ENCODE results near the gene PBX1. TPM values are rescaled to one million over a fixed set of nuclear protein-coding genes. Genes with fewer than 3 reads are reported as not detected.

PBX1 gene
- polyA plus RNA-seq, 3 donors, result 0.07 TPM; not detected in 2

DNA sequence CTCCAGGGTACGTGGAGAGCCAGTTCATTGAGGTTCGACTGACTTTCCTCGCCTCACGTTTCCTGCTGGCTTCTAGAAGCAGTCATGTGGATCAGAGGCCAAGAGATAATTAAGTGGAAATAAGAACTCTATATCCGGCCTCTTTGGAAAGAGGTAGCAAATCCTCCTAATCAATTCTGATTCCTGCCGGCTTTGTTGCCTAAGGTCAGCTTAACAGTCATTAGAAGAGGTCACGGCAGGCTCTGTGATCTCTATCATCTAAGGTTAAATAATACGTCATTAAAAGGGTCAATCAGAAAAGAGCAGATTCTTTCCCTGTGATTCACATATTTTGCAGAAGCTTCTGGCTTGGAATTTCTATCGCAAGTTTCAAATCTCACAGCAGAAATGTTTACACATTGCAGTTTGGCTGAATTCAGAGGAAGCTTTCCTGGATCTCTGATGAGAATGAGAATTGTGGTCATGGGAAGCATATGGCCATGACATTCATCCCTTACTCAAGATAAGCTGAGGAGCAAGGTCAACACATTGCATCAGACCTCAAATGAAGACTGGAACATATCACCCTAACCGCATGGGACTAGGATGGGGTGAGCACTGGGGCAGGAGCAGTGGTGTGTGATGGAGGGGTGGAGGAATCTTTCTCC is 189.4 kb downstream of the PBX1 start:
- Mint-ChIP-seq H3K27ac (no peak overlapping the region), H3K4me1 (no peaks in the 10 kb centered on the region), H3K4me3 (no peak overlapping the region), H3K36me3 (no peaks in the 10 kb centered on the region), H3K9me3 (no peaks in the 10 kb centered on the region), H3K27me3 (ENCODE audit: low read depth in 3 of 3) (peaks cover 6 to 13% (median 7%) of the 10 kb centered on the region in 3 donors)
- DNase-seq, result no peak
- Histone ChIP-seq H3K4me1 (ENCODE audit: control insufficient read depth in 1 of 2, insufficient read depth in 2 of 2, low read length in 2 of 2) (no peaks in the 10 kb centered on the region), H3K36me3 (replicated peaks in 1 of 2; ENCODE audit: control insufficient read depth in 1 of 2, insufficient read depth in 2 of 2, low read length in 2 of 2) (no peaks in the 10 kb centered on the region), H3K27me3 (ENCODE audit: control insufficient read depth in 2 of 2, insufficient read depth in 2 of 2, low read length in 2 of 2) (peaks cover 0 to 2% of the 10 kb centered on the region in 2 donors), H3K27ac (ENCODE audit: low read depth in 1 of 2, low read length in 2 of 2) (no peak overlapping the region), H2AFZ (ENCODE audit: insufficient read depth, low read depth, low read length, poor library complexity, severe bottlenecking) (no peak overlapping the region), H4K20me1 (ENCODE audit: insufficient read depth, low read length) (no peaks in the 10 kb centered on the region), H3K9me3 (replicated peaks in 1 of 2; ENCODE audit: control insufficient read depth in 1 of 2, insufficient read depth in 1 of 2, low read length in 2 of 2) (no peaks in the 10 kb centered on the region), H3K4me3 (replicated peaks in 1 of 3; ENCODE audit: low read depth in 2 of 3, low read length in 3 of 3) (no peak overlapping the region), H3K4me2 (replicated peaks; ENCODE audit: extremely low read depth, low read length, poor library complexity, severe bottlenecking) (no peak overlapping the region), H3K79me2 (ENCODE audit: insufficient read depth, low read length) (no peaks in the 10 kb centered on the region), H3K9ac (ENCODE audit: insufficient read depth, low read length, poor library complexity, severe bottlenecking) (no peak overlapping the region)
- 79% methylated on average over 4 of the region's 10 CpGs for WGBS (ENCODE audit: insufficient coverage)
- intact Hi-C loops (cut with micrococcal nuclease), result no loop called here
- TF ChIP-seq, protein P1, sequence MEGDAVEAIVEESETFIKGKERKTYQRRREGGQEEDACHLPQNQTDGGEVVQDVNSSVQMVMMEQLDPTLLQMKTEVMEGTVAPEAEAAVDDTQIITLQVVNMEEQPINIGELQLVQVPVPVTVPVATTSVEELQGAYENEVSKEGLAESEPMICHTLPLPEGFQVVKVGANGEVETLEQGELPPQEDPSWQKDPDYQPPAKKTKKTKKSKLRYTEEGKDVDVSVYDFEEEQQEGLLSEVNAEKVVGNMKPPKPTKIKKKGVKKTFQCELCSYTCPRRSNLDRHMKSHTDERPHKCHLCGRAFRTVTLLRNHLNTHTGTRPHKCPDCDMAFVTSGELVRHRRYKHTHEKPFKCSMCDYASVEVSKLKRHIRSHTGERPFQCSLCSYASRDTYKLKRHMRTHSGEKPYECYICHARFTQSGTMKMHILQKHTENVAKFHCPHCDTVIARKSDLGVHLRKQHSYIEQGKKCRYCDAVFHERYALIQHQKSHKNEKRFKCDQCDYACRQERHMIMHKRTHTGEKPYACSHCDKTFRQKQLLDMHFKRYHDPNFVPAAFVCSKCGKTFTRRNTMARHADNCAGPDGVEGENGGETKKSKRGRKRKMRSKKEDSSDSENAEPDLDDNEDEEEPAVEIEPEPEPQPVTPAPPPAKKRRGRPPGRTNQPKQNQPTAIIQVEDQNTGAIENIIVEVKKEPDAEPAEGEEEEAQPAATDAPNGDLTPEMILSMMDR (IDR thresholded peaks at IDR 0.05), result no peak

DNA sequence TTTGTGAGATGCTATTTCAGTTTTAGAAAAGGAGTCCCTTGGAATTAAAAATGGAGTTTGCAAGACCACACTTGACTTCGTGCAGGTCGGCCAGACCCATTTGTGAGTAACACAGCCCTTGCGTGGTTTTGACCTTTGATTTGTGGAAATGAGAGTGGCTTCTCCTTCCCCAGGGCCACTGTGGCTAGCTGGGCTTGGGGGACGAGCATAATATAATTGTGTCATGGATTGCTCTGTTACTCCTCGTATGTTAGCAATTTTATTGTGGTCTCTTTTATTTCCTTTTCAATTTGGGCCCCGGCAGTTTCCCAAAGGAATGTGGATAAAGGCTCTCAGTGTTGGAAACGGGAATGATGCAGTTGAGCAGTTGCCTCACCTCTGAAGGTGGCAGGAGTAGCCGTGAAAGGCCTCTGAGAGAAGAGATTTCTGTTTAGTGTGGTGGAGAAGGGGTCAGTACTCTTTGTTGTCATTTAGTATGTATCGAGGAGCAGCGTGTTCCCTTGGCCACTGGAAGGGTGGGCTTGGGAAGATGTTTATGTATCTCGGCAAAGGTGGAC is 194.6 kb downstream of the PBX1 start:
- DNase-seq, result no peak
- no peak overlapping the region for H2AFZ ChIP-seq (ENCODE audit: insufficient read depth, low read depth, low read length, poor library complexity, severe bottlenecking)

More for the DNA sequence above, 194.6 kb downstream of the PBX1 start:
- peaks cover 0 to 5% (median 0%) of the 10 kb centered on the region in 7 donors for H3K9me3 Mint-ChIP-seq
- Histone ChIP-seq H3K4me3 (replicated peaks in 1 of 3; ENCODE audit: low read depth in 2 of 3, low read length in 3 of 3) (no peak overlapping the region), H3K4me2 (replicated peaks; ENCODE audit: extremely low read depth, low read length, poor library complexity, severe bottlenecking) (no peak overlapping the region), H3K27me3 (ENCODE audit: control insufficient read depth in 2 of 2, insufficient read depth in 2 of 2, low read length in 2 of 2) (no peaks in the 10 kb centered on the region), H4K20me1 (ENCODE audit: insufficient read depth, low read length) (no peaks in the 10 kb centered on the region), H3K27ac (ENCODE audit: low read depth in 1 of 2, low read length in 2 of 2) (no peak overlapping the region), H3K79me2 (ENCODE audit: insufficient read depth, low read length) (no peaks in the 10 kb centered on the region), H3K36me3 (replicated peaks in 1 of 2; ENCODE audit: control insufficient read depth in 1 of 2, insufficient read depth in 2 of 2, low read length in 2 of 2) (no peaks in the 10 kb centered on the region), H3K4me1 (ENCODE audit: control insufficient read depth in 1 of 2, insufficient read depth in 2 of 2, low read length in 2 of 2) (no peaks in the 10 kb centered on the region), H3K9ac (ENCODE audit: insufficient read depth, low read length, poor library complexity, severe bottlenecking) (no peak overlapping the region), H3K9me3 (replicated peaks in 1 of 2; ENCODE audit: control insufficient read depth in 1 of 2, insufficient read depth in 1 of 2, low read length in 2 of 2) (no peaks in the 10 kb centered on the region)
- no peaks in the 10 kb centered on the region for H3K36me3 Mint-ChIP-seq
- H3K4me1 Mint-ChIP-seq, result no peaks in the 10 kb centered on the region
- TF ChIP-seq, protein P1 (IDR thresholded peaks at IDR 0.05), result no peak
- peaks cover 3 to 8% (median 6%) of the 10 kb centered on the region in 3 donors for H3K27me3 Mint-ChIP-seq (ENCODE audit: low read depth in 3 of 3)
- no peak overlapping the region for H3K4me3 Mint-ChIP-seq
- H3K27ac Mint-ChIP-seq, result no peak overlapping the region
- intact Hi-C loops (cut with micrococcal nuclease), result no loop called here
- 92% methylated on average over 9 of the region's 11 CpGs for WGBS (ENCODE audit: insufficient coverage)

All from CD14-positive monocyte (primary cell).